H1 (cell line): ENCODE measurements around the gene DUS1L. TPM values are rescaled to one million over a fixed set of nuclear protein-coding genes. Genes with fewer than 3 reads are reported as not detected.

Source experiments
- CTCF ChIA-PET: fragments of 300-600 bp; sonication (Branson Sonifier 250); formaldehyde crosslinking; loops from one replicate; lab custom pipeline; 2021; ENCODE audit not compliant: partially characterized antibody; lab: Charles Lee
- POLR2A ChIA-PET: fragments of 300-600 bp; sonication (Branson Sonifier 250); formaldehyde crosslinking; loops from one replicate; lab custom pipeline; 2021; ENCODE audit warnings: inconsistent platforms; ENCODE audit not compliant: partially characterized antibody; lab: Charles Lee
- DNase-seq, 2 experiments: peaks; one replicate each; pipeline versions ENCODE4 v3.0.0 to v3.0.0-alpha.2; 2010 to 2022; ENCODE audit warnings: low spot score in 2 of 2, low read depth in 1 of 2, mixed read lengths in 1 of 2
- FAIRE-seq: peaks from 2 replicates; lab custom pipeline; 2011; peaks lifted over from hg19 to GRCh38; lab: Jason Lieb, UNC
- H2AFZ ChIP-seq: 2 replicates; pipeline ENCODE4 v1.8.1; 2012; ENCODE audit warnings: low read length, inconsistent platforms
- H2AK5ac ChIP-seq: 2 replicates; pipeline ENCODE4 v1.6.1; 2013; ENCODE audit warnings: low read depth, low read length
- H2BK120ac ChIP-seq: replicated peaks from 2 replicates; pipeline ENCODE3; 2013; ENCODE audit warnings: low read depth, low read length, inconsistent platforms
- H2BK12ac ChIP-seq: 2 replicates; pipeline ENCODE4 v1.6.1; 2013; ENCODE audit warnings: low read depth, low read length
- H2BK15ac ChIP-seq: 2 replicates; pipeline ENCODE4 v1.6.1; 2013; ENCODE audit warnings: low read length
- H2BK20ac ChIP-seq: 2 replicates; pipeline ENCODE4 v1.6.1; 2013; ENCODE audit warnings: low read length
- H2BK5ac ChIP-seq: 2 replicates; pipeline ENCODE4 v1.6.1; 2013; ENCODE audit warnings: low read depth, low read length
- H3K14ac ChIP-seq: 2 replicates; pipeline ENCODE4 v1.6.1; 2013; ENCODE audit warnings: inconsistent platforms; ENCODE audit not compliant: insufficient read length
- H3K18ac ChIP-seq: 2 replicates; pipeline ENCODE4 v1.6.1; 2013; ENCODE audit warnings: low read length; ENCODE audit errors: extremely low read depth
- H3K23ac ChIP-seq: 2 replicates; pipeline ENCODE4 v1.6.1; 2013; ENCODE audit warnings: inconsistent platforms; ENCODE audit not compliant: insufficient read length
- H3K23me2 ChIP-seq: 2 replicates; pipeline ENCODE4 v1.6.1; 2013; ENCODE audit warnings: low read depth, low read length
- H3K27ac ChIP-seq: 2 replicates; pipeline ENCODE4 v1.6.1; 2011; ENCODE audit warnings: low read depth, low read length, inconsistent platforms
- H3K27me3 ChIP-seq, 4 experiments: replicated peaks in 1 of 4; 1 replicate in 1 of 4; 2 replicates in 3 of 4; pipeline versions ENCODE4 v1.6.1 to v1.8.1; 2011 to 2013; ENCODE audit warnings: low read length in 3 of 4, mild to moderate bottlenecking in 3 of 4, inconsistent platforms in 2 of 4, mixed read lengths in 2 of 4, moderate library complexity in 1 of 4; ENCODE audit not compliant: control insufficient read depth in 3 of 4, insufficient read depth in 3 of 4; ENCODE audit errors: extremely low read depth in 1 of 4
- H3K36me3 ChIP-seq, 4 experiments: 2 replicates each; pipeline versions ENCODE4 v1.6.1 to v1.8.1; 2011 to 2013; ENCODE audit warnings: mild to moderate bottlenecking in 4 of 4, low read length in 3 of 4, moderate library complexity in 2 of 4, control low read depth in 1 of 4, inconsistent platforms in 1 of 4; ENCODE audit not compliant: insufficient read depth in 4 of 4, control insufficient read depth in 2 of 4
- H3K4ac ChIP-seq: replicated peaks from 2 replicates; pipeline ENCODE3; 2013; ENCODE audit warnings: low read length, low read depth, mixed read lengths, inconsistent platforms; ENCODE audit not compliant: insufficient read length
- H3K4me1 ChIP-seq, 4 experiments: replicated peaks in 1 of 4; 1 replicate in 1 of 4; 2 replicates in 3 of 4; pipeline versions ENCODE4 v1.6.1 to v1.8.1; 2011 to 2013; ENCODE audit warnings: low read length in 3 of 4, inconsistent platforms in 2 of 4, mixed read lengths in 1 of 4; ENCODE audit not compliant: insufficient read depth in 4 of 4, control insufficient read depth in 3 of 4
- H3K4me2 ChIP-seq, 2 experiments: 2 replicates each; pipeline versions ENCODE4 v1.6.1 to v1.8.1; 2011 to 2013; ENCODE audit warnings: low read depth in 2 of 2, low read length in 2 of 2, control low read depth in 1 of 2, inconsistent platforms in 1 of 2, mild to moderate bottlenecking in 1 of 2; ENCODE audit not compliant: insufficient read depth in 1 of 2
- H3K4me3 ChIP-seq, 4 experiments: fragments of 200-600, 300-600 bp in 1 of 4; sonication (generic), shearing (Covaris generic), sonication (Bioruptor Twin) in 1 of 4; 2 replicates each; pipeline versions ENCODE4 v1.5.1 to v1.8.1; 2011 to 2016; ENCODE audit warnings: low read length in 4 of 4, low read depth in 3 of 4, control low read depth in 2 of 4, inconsistent platforms in 2 of 4, mild to moderate bottlenecking in 2 of 4, mixed read lengths in 1 of 4, moderate library complexity in 1 of 4; ENCODE audit not compliant: insufficient read depth in 2 of 4; ENCODE audit errors: extremely low read depth in 1 of 4
- H3K56ac ChIP-seq: replicated peaks from 2 replicates; pipeline ENCODE3; 2013; ENCODE audit warnings: low read depth, mild to moderate bottlenecking, mixed read lengths, low read length, inconsistent platforms; ENCODE audit not compliant: insufficient read length
- H3K79me1 ChIP-seq: 2 replicates; pipeline ENCODE4 v1.6.1; 2013; ENCODE audit warnings: low read depth, low read length, control low read depth
- H3K79me2 ChIP-seq, 2 experiments: 2 replicates each; pipeline versions ENCODE4 v1.6.1 to v1.8.1; 2012 to 2013; ENCODE audit warnings: low read length in 2 of 2, mild to moderate bottlenecking in 2 of 2, inconsistent platforms in 1 of 2; ENCODE audit not compliant: insufficient read depth in 2 of 2, control insufficient read depth in 1 of 2
- H3K9ac ChIP-seq, 4 experiments: replicated peaks in 1 of 4; 1 replicate in 1 of 4; 2 replicates in 3 of 4; pipeline versions ENCODE4 v1.6.1 to v1.8.1; 2011 to 2013; ENCODE audit warnings: low read depth in 3 of 4, low read length in 3 of 4, control low read depth in 2 of 4, mild to moderate bottlenecking in 2 of 4, moderate library complexity in 2 of 4, inconsistent platforms in 1 of 4; ENCODE audit errors: extremely low read depth in 1 of 4
- H3K9me3 ChIP-seq, 2 experiments: 2 replicates each; pipeline versions ENCODE4 v1.6.1 to v1.8.1; 2012 to 2013; ENCODE audit warnings: mild to moderate bottlenecking in 2 of 2, moderate library complexity in 2 of 2, control low read depth in 1 of 2, inconsistent platforms in 1 of 2, low read depth in 1 of 2, low read length in 1 of 2, mixed read lengths in 1 of 2; ENCODE audit not compliant: insufficient read depth in 2 of 2
- H4K20me1 ChIP-seq, 2 experiments: replicated peaks in 1 of 2; 2 replicates each; pipeline versions ENCODE3 to v1.8.1; 2011 to 2013; ENCODE audit warnings: inconsistent platforms in 2 of 2, low read length in 2 of 2, mild to moderate bottlenecking in 1 of 2; ENCODE audit not compliant: insufficient read depth in 2 of 2, control insufficient read depth in 1 of 2
- H4K5ac ChIP-seq: 2 replicates; pipeline ENCODE4 v1.6.1; 2013; ENCODE audit warnings: low read length, low read depth, mixed read lengths, inconsistent platforms; ENCODE audit not compliant: insufficient read length
- H4K8ac ChIP-seq: 2 replicates; pipeline ENCODE4 v1.8.0; 2013; ENCODE audit warnings: mild to moderate bottlenecking, moderate library complexity, low read length, inconsistent platforms; ENCODE audit not compliant: insufficient read depth; ENCODE audit errors: extremely low read depth
- H4K91ac ChIP-seq: replicated peaks from 2 replicates; pipeline ENCODE3; 2013; ENCODE audit warnings: low read length, mixed read lengths, inconsistent platforms; ENCODE audit not compliant: insufficient read length
- CTBP2 ChIP-seq: IDR thresholded peaks from 2 replicates; pipeline ENCODE4 v1.7.0; 2011; ENCODE audit warnings: borderline replicate concordance, mild to moderate bottlenecking, moderate library complexity, mixed read lengths, low read length; ENCODE audit not compliant: insufficient read depth, insufficient read length
- E2F6 ChIP-seq: IDR thresholded peaks from 2 replicates; pipeline ENCODE4 v1.6.1; 2012; ENCODE audit warnings: inconsistent platforms
- GTF2F1 ChIP-seq: IDR thresholded peaks from 2 replicates; pipeline ENCODE4 v1.6.1; 2012; ENCODE audit warnings: low read depth, low read length, improper control_type of control experiment, borderline replicate concordance
- HDAC6 ChIP-seq: IDR thresholded peaks from one replicate; pipeline ENCODE4 v1.7.1; 2012; ENCODE audit warnings: low read depth, mild to moderate bottlenecking, inconsistent platforms, low read length, moderate library complexity
- KDM4A ChIP-seq: IDR thresholded peaks from one replicate; pipeline ENCODE4 v1.7.1; 2012; ENCODE audit warnings: low read depth, mild to moderate bottlenecking, moderate library complexity, low read length, inconsistent platforms; ENCODE audit not compliant: severe bottlenecking
- MAX ChIP-seq: IDR thresholded peaks from 2 replicates; pipeline ENCODE4 v1.6.1; 2012; ENCODE audit warnings: inconsistent platforms
- RBBP5 ChIP-seq: IDR thresholded peaks from 2 replicates; pipeline ENCODE4 v1.7.1; 2012; ENCODE audit warnings: low read depth, mild to moderate bottlenecking, inconsistent platforms, low read length, moderate library complexity, borderline replicate concordance
- SAP30 ChIP-seq: fragments of 300-600 bp; sonication (generic); IDR thresholded peaks from 2 replicates; pipeline ENCODE4 v1.7.1; 2012; ENCODE audit warnings: low read length, moderate library complexity, mild to moderate bottlenecking, inconsistent platforms; ENCODE audit not compliant: insufficient read depth, insufficient replicate concordance
- TCF12 ChIP-seq: IDR thresholded peaks from 2 replicates; pipeline ENCODE4 v1.6.1; 2011; ENCODE audit warnings: low read depth, mild to moderate bottlenecking, low read length
- WGBS, 2 experiments: shearing (Covaris generic) in 1 of 2; methylation state at CpG; one replicate each; pipeline versions ENCODE4 v1.1.6 to v1.1.7; 2013 to 2015; ENCODE audit warnings: low lambda C conversion rate in 2 of 2, mixed read lengths in 2 of 2, inconsistent platforms in 1 of 2, low coverage in 1 of 2, missing lambda C conversion rate in 1 of 2; ENCODE audit not compliant: insufficient replicate concordance in 2 of 2, insufficient coverage in 1 of 2, insufficient read length in 1 of 2; ENCODE audit errors: extremely low coverage in 1 of 2, missing lambda C conversion rate in 1 of 2; 5-methylcytosine and 5-hydroxymethylcytosine counted together
- polyA plus RNA-seq, 7 experiments: library from polyadenylated mRNA; depleted of rRNA in 3 of 7; stranded (reverse) in 5 of 7; unstranded in 2 of 7; fragments of >200 nt in 5 of 7; fragments of 200-250 nt in 2 of 7; gene quantifications; 1 replicate in 5 of 7; 2 replicates in 1 of 7; 4 replicates in 1 of 7; pipeline versions ENCODE4 v1.2.1 to v1.2.3, GENCODE V29; 2011 to 2013; ENCODE audit warnings: missing spikeins in 2 of 7, mixed read lengths in 2 of 7
- total RNA-seq: library from RNA; stranded (reverse); fragmentation: NEBNext Ultra II Directional; extraction: Animal tissue kit (Norgen Biotek cat#: 25700); gene quantifications from 2 replicates; pipeline ENCODE4 v1.2.1, GENCODE V29; 2021

DUS1L gene
- total and polyA plus RNA-seq, 2 of the 8 experiments (the other 6 are each of a cell fraction or from before 2014, with no cell fraction given): 34.5 to 69.1 TPM

DNA sequence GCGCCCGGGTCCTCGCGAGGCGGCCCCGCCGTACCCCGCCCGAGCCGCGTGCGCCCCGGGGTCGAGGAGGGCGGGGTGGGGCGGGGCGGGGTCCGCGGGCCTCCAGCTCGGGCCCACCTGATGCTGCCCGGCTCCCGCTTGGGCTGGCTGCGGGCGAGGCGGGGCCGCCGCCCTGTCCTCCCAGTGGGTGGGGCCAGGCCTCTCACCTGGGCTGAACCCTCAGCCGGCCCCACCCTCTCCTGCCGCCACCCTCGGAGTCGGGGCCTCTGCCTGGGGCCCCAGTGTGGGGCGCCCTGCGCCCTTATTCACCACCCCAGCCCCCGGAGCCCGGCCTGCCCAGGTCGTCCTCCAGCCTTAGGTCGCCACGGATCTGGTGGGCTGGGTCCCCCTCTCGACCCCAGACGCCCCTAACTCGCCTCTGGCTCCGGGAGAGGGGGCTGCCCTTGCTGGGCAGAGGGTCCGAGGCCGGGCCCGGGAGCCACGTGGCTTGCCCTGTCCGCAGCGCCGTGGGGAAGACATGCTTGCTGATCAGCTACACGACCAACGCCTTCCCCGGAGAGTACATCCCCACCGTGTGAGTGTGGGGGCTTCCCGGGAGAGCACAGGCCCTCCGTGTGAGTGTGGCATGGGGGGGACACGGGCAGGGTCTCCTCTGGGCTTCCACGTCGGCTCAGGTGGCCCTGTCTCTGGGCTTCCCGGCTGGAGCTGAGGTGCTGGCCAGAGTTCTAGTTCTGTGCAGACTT is 33.5 kb downstream of the DUS1L start:
- Histone ChIP-seq H3K4me1 (peaks cover 0 to 13% (median 7%) of the 10 kb centered on the region in 4 experiments; a peak in 5 of 7 replicates), H4K20me1 (peaks cover 2 to 19% of the 10 kb centered on the region in 2 experiments), H4K8ac (peak overlapping the region; percentile 80), H2AFZ (no peak overlapping the region), H3K36me3 (no peaks in the 10 kb centered on the region; a peak in 2 of 8 replicates), H3K79me1 (peaks cover 3% of the 10 kb centered on the region; the same call in 1 of the 2 replicates), H3K23me2 (peaks cover 11% of the 10 kb centered on the region; the same call in 1 of the 2 replicates), H2BK20ac (no peak overlapping the region), H3K27ac (no peak overlapping the region), H2BK12ac (0 out of 2 replicates have a peak overlapping the region, but pooled peaks have one; percentile 17), H3K18ac (peak overlapping the region; percentile 71), H4K91ac (peak overlapping the region; percentile 89), H3K9ac (peak overlapping the region in 3 of 4 experiments; percentile 48 to 69 (median 53); a peak in 4 of 7 replicates), H2BK120ac (peak overlapping the region; percentile 10), H3K56ac (peak overlapping the region; percentile 79), H2AK5ac (peak overlapping the region; percentile 41; the same call in 1 of the 2 replicates), H3K4me3 (peak overlapping the region; percentile 56 to 79 (median 59)), H2BK15ac (no peak overlapping the region), H3K9me3 (no peaks in the 10 kb centered on the region), H2BK5ac (0 out of 2 replicates have a peak overlapping the region, but pooled peaks have one; percentile 44), H3K14ac (no peak overlapping the region), H3K4ac (peak overlapping the region; percentile 97), H3K79me2 (peaks cover 0 to 2% of the 10 kb centered on the region in 2 experiments; a peak in 1 of 4 replicates), H3K4me2 (peak overlapping the region; percentile 80 to 94), H3K23ac (no peak overlapping the region), H4K5ac (peak overlapping the region; percentile 21), H3K27me3 (no peaks in the 10 kb centered on the region)
- DNase-seq (peak in 1 of 2 experiments; percentile 85), FAIRE-seq (no peak)
- ChIA-PET POLR2A (interaction anchor here (0.9 to 4.9 kb wide), 12 partner anchors 9 to 162 kb away, joined by 3 to 38 read pairs (median 10); partner anchors contain the start of genes CENPX, FASN, GPS1 and LRRC45), CTCF (interaction anchor here (0.6 to 1.6 kb wide), 6 partner anchors 10 to 177 kb away, joined by 3 to 7 read pairs (median 3); partner anchors contain the start of genes CENPX and DUS1L)
- 8% methylated on average over 28 of the region's 59 CpGs; no CpG with 5 or more reads in 1 of the 2 experiments for WGBS, 2 experiments
- TF ChIP-seq KDM4A (peak; percentile 73), E2F6 (0 out of 2 replicates have a peak, but pooled peaks have one; percentile 28), TCF12 (no peak), GTF2F1 (no peak), MAX (peak; percentile 86), HDAC6 (no peak), CTBP2 (no peak), RBBP5 (no peak), SAP30 (peak; percentile 60)
